GM19238 (cell line): ENCODE data around the gene PPP1R1C.
A peak's percentile ranks its signal among the peaks of the same experiment; 100 is the strongest.

Experiments used
- DNase-seq: peaks from one replicate; pipeline ENCODE4 v3.0.0; 2011; ENCODE audit warnings: low spot score; ENCODE audit not compliant: insufficient read length

PPP1R1C gene

GRCh38 chr2:181971032-181971431 is 14.6 kb upstream of the PPP1R1C start:
- no peak for DNase-seq

DNA sequence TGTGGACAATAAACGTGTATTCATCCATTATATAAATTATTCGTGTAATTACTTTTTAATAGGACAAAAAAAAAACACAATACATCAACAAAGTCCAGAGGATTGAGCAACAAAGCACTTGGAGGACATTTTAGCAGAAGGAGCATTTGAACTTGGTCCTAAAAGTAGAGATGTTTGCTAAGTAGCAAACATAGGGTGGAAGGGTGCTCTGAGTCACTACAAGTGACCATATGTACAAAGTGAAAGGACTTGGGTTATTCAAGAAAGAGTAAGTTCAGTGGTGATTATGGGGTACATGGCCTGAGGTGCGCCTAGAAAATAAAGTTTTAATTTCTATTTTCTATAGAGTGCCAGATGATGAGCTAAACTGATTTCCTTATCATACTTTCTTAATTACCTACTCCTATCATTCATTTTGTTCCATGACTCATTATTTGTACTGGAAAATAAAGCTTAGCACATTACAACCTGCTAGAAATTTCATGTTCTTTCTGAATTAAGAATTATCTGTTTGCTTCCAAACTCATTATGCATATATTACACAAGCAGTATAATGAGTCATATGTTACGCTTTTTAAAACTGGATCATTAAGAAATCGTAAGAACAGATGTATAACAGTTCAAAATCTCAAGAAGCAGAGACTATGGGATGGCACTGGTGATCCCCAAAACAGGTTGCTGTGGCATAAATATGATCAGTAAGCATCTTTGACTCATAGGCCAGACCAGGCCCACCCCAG is 13.1 kb upstream of the PPP1R1C start:
- DNase-seq, result no peak

- no peak for DNase-seq
Observed at GRCh38 chr2:181973171-181973783, 12.4 kb upstream of the PPP1R1C start.

DNA sequence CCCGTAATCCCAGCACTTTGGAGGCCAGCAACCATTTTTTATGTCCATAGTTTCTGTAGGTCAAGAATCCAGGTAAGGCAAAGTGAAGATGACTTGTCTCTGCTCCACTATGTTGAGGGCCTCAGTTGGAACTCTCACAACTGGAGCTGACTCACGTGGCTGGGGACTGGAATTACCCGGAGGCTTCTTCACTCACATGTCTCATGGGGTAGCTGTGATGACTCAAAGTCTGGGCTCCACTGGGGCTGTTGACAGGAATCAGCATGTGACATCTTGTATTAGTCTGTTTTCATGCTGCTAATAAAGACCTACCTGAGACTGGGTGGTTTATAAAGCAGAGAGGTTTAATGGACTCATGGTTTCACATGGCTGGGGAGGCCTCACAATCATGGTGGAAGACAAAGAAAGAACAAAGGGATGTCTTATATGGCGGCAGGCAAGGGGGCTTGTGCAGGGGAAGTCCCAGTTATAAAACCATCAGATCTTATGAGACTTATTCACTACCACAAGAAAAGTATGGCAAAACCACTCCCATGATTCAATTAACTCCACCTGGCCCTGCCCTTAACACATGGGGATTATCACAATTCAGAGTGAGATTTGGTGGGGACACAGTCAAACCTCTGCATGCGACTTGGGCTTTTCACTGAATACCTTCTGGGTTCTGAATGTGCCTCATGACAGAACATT is 7.8 kb upstream of the PPP1R1C start:
- DNase-seq, result no peak

GRCh38 chr2:181978351-181979150 is 7.1 kb upstream of the PPP1R1C start:
- no peak for DNase-seq

DNA sequence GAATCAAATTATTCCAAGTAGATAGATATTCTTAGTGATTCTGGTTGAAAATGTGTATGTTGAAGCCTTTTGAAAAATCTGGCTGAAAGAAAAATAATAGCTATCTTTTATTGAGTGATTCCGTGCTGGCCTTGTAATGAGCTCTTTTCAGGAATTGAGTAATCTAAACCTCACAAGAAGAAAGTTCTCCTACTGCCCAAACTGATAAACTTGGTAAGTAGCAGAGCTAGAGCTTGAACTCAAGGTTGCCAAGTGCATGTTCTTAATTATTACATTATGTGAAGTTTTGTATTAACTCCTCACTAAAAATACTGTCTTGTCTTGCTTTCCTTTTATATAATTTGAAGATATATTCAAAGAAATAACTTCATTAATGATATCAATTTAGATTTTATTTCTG is 1.6 kb upstream of the PPP1R1C start:
- DNase-seq, result no peak

DNA sequence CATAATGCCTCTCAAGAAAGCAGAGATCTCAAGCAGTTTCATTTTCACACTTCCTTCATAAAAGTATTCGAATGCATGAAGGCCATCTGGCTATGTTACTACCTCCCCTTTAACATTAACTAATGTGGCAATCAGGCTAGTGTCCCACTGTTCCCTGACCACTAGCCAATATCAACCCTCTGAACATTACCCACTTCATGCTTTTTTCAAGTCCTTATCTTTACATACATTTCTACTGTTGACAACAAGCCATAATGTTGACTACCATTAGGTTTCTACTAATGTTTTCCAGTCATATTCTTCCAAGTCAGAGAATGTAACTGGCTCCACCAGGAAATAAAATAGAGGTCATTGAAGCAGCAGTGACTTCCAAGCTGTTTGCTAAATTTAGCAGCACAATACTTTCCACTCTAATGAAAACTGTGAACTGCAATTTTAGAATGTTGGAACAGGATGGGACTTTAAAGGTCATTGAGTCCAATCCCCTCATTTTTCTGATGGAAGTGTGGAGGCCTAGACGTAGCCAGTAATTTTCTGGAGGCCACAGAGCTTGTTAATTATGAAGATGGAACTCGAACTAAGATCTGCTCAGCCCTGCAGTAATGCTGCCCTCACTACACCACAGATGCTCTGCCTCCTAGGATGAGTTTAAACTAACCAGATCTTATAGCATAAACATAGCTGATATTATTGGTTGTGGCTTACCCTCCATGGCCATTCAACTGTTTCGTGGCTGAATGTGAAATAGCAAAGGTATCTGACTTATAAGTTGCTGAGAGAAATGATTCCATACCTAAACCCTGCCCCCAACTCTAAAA is 630 bp upstream of the PPP1R1C start:
- no peak for DNase-seq

DNA sequence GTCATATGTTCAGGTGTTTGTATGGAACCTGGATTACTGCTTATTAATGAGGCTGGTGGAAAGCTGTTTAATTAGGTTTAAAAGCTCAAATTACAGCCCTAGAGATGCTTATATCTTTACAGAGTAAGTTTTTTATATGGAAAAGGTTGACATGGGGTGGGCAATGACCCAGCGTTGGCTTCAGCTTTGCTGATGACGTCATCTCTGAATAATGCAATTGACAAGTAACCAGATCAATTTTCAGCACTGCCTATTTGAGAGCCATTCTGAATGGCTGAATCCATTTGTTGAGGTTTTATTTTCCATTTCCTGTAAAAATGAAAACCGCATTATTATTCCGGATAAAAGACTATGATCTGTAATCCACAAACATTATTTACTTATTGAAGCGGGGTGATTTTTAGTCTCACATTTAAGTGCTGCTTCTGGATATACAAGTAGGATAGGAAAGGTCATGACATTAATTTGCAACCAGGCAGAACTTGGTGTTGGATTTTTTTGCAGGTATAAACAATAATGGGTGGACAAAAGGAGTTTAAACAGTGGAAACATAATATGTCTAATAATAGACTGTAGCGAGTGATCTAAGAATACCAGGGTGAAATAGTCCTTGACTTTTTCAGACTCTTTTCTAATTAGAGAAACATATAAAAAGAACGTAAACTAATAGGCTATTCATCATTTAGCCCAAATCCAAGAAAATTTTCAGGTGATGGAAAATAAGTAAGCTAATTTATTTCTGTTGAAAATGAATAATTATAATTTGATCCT is 2.7 kb downstream of the PPP1R1C start:
- DNase-seq, result no peak

GRCh38 chr2:181989099-181989498 is 3.4 kb downstream of the PPP1R1C start:
- DNase-seq, result no peak

DNA sequence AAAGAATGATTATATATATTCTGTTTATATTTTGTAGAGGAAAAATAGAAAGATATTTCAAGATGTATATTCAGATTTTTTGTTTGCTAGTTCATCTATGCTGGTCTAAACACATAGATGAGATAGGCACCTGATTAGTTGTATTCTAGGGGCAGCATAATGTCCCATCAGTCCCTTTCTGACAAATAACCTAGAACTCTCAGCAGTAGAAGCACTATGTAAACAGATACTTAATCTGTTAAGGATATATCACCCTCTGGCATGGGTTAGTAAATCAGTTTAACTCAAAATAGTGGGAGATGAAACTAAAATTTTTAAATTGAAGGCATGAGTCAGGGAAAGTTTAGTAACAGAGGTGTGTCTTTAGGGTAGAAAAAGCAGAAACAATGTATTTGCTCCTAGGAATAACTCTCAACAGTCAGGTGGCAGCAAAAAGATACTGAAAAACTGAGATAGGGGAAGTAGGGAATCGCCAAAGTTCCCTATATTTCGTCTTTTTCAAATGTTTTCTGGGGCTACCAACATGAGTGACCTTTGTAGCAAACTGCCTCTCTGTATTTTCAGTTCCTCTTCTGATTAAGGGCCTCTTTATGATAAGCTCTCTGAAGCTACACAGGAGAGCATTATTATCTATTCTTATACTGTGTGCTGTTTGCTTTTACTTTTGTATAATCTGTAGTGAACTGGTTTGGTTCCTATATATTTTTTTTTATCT is 5.7 kb downstream of the PPP1R1C start:
- DNase-seq, result peak; percentile 17

- no peak for DNase-seq
Observed at GRCh38 chr2:181992776-181993175, 7.1 kb downstream of the PPP1R1C start.

DNA sequence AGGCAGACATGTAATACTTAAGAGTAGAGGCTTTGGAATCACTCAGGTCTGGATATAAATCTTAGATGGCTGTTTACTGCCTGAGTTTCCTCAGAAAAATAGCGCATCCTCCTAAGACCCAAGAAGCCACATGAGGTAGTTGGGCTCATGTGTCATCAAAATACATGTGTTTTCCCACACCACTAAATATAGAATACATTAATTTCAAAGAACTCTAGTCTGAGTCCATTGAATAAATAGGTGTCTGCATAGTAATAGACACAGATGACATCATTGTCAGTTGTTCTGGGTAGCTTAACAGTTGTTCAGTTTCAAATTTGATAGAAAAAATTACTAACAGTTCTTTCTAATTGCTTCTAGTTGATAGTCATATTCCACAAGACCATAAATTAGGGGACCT is 9.6 kb downstream of the PPP1R1C start:
- no peak for DNase-seq

- no peak for DNase-seq
Observed at GRCh38 chr2:181998041-181998835, 12.6 kb downstream of the PPP1R1C start.

DNA sequence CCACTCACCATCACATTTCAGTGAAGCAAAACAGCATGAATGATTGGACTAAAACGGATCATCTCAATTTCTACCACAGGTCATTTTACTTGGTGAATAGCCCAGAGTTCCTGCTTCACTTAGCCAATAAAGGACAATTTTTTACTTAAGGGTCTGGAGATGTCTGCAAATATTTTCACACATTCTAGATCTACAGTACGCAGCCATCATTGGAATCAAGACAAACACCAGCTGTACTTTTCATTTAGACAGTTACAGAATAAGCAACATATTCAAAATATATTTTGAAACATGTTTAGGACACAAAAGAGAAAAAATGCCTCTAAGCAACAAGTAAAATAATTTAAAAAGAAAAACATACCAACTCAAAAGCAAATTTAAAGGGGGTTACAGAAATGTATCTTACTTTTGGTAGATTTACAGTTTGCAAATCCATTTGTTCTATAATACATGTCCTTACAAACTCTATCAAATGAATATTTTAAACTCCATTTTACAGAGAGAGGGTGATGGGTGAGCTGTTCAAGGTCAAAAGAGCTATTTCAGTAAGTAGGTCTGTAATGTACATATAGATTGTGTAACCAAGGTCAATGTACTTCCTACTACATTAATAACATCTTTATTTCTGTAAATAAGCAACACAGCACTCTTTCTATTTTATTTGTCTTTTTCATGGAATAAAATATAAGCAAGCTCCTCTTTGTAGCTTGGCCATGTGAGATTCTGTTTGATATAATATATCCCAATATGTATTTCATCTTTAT is 13.4 kb downstream of the PPP1R1C start:
- no peak for DNase-seq

DNA sequence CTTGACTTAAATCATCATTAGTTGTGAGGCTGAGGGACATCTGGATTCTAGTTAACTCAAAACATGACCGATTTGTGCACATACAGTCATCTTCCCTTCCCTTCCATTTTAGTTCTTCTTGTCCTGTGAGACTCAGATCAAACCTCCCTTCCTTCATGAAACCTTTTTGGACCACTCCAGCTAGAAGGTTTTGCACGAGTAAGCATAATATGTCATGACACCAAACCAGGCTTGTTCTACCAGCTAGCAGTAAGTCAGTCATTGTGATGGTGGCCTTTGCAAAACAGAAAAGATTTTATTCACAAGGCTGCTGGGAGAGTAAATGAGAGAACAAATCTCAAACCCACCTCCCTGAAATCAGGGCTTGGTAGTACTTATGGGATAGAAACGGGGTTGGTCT is 14.3 kb downstream of the PPP1R1C start:
- DNase-seq, result no peak

GRCh38 chr2:182004945-182005520 is 19.4 kb downstream of the PPP1R1C start:
- DNase-seq, result no peak

DNA sequence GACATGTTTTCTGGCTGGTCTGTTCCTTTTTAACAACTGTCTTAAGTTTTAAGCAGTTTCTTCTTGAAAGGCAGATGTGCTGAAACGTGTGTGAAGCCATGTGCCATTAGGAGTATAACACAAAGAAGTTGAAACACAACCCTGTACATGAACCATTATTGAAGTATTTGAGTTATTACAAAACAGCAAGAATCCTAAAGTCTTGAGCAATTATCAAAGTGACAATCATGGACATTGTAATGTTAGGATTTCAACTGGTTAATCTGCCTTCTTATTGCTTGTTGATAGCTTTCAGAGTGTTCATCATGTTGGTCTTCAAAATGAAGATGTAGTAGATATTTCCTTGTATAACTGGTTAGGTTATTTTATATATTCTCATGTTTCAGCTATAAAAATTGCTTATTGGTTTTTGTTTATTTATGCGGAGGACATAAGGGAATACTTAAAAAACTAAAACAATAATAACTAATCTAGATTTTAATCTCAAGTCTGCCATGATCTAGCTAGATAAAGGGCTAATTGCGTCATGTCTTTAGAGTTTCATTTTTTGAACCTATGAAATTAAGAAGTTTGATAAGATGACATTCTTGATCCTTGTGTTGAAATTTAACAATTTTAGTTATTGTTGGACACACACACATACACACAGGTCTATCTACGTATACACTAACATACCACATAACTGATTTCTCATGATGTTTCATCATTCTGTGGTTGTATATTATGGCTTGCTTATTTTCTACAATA is 21.1 kb downstream of the PPP1R1C start:
- no peak for DNase-seq
